GM21447 (cell line): Measurements from ENCODE around the gene UTP4.
"Not testable (repeated sequence)": the region's sequence is repeated elsewhere in the genome, so short reads cannot be mapped to it uniquely, and the experiment has no call there.

Experiments
- ATAC-seq: cut with Tn5 transposase; IDR thresholded peaks from one replicate; pipeline ENCODE4 v1.9.1; 2021; ENCODE audit not compliant: unreplicated experiment

UTP4 gene

DNA sequence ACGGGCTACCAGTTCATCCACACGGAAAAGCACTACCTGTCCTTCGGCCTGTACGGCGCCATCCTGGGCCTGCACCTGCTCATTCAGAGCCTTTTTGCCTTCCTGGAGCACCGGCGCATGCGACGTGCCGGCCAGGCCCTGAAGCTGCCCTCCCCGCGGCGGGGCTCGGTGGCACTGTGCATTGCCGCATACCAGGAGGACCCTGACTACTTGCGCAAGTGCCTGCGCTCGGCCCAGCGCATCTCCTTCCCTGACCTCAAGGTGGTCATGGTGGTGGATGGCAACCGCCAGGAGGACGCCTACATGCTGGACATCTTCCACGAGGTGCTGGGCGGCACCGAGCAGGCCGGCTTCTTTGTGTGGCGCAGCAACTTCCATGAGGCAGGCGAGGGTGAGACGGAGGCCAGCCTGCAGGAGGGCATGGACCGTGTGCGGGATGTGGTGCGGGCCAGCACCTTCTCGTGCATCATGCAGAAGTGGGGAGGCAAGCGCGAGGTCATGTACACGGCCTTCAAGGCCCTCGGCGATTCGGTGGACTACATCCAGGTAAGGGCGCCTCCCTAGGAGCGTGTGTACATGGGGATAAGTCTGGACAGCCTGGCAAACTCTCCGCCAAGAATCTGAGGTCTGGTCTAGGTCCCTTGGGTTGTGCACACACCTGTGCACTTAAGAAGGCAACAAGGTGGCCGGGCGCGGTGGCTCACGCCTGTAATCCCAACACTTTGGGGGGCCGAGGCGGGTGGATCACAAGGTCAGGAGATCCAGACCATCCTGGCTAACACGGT lies 22.8 kb upstream of the UTP4 start:
- ATAC-seq, result no peak

- no peak for ATAC-seq
Measured at GRCh38 chr16:69110406-69110805, 22.0 kb upstream of the UTP4 start.

DNA sequence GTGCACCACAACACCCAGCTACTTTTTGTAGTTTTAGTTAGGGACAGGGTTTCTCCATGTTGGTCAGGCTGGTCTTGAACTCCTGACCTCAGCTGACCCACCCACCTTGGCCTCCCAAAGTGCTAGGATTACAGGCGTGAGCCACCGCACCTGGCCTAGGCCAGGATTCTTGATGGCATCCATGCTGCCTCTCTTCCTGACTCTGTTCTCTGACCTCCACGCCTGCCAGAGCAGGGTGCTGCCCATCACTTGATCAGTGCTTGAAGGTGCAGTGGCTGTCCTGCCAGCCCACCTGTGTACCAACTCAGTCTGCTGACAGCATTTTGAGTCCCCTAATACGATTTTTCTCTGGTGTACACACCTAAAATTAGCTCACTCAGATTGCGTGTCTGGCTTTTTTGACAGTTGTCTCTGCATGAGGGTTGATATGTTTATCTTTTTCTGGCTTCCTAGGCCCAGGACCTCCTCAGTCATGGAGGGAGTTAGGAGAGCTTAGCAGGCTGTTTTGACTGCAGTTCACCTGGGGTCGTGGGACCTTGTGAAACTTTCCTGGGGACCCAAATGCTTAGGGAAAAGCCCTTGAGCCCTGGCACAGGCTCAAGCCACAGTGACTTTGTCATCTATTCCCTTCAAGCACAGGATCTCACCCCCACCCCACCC lies 21.1 kb upstream of the UTP4 start:
- no peak for ATAC-seq

DNA sequence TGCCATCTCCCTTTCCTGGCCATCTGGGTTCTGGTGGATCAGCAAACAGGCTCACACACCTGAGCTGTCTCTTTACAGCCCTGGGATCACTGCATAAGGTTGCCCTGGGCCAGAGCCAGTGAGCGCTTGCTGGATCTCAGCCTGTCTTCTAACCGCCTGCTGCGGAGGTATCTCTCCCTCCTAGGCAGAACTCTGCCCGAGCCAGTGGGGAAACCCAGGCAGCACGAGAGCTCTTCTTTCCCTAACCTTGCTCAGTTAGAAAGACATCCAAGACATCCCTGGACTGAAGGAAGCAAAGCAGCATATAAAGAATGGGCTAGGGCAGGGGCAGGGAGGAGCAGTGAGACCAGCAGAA lies 20.6 kb upstream of the UTP4 start:
- no peak for ATAC-seq

DNA sequence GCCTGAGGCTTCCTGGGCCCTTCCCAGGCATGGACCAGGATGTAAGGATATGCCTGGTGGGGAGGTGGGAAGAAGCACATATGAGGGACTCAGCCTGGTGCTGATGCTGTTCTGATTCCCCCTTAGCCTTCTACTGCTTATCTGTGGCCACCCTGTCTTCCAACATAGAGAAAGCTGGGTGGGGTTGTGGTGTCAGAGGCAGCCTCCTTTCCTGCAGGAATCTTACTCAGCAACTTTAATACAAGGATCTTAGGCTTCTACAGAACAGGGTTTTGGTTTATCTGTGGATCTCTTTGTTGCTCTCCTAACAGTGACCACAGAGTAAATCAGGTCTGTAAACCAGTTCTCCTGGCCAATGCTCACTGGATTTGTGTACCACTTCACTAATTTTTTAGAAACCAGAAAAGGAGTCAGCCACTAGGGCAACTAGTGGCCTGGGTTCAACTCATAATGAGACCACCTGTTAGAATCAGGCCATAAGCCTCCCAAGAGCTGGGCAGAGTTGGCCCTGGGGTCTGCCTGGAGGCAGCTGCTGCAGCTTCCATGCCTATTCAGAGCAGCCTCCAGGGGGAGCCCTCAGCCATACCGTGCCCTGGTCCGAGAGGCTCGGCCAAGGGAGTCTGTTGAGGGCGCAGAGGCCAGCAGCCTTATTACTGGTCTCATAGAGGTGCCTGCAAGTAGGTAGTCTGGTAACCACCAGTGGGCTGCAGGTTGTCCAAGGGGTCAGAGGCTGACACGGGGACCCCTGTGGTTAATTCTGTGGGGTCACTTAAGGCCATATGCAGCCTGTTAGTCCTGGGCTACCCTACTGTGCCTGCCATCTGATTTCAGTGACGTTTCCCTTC lies 19.9 kb upstream of the UTP4 start:
- ATAC-seq, result no peak

- no peak for ATAC-seq
Measured at GRCh38 chr16:69113216-69113615, 19.2 kb upstream of the UTP4 start.

- ATAC-seq, result no peak
Measured at GRCh38 chr16:69114346-69114975, 18.0 kb upstream of the UTP4 start.

DNA sequence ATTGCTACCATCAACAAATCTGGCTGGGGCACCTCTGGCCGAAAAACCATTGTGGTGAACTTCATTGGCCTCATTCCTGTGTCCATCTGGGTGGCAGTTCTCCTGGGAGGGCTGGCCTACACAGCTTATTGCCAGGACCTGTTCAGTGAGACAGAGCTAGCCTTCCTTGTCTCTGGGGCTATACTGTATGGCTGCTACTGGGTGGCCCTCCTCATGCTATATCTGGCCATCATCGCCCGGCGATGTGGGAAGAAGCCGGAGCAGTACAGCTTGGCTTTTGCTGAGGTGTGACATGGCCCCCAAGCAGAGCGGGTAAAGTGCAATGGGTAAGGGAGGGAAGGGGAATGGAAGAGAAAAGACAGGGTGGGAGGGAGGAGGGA lies 17.5 kb upstream of the UTP4 start:
- no peak for ATAC-seq

DNA sequence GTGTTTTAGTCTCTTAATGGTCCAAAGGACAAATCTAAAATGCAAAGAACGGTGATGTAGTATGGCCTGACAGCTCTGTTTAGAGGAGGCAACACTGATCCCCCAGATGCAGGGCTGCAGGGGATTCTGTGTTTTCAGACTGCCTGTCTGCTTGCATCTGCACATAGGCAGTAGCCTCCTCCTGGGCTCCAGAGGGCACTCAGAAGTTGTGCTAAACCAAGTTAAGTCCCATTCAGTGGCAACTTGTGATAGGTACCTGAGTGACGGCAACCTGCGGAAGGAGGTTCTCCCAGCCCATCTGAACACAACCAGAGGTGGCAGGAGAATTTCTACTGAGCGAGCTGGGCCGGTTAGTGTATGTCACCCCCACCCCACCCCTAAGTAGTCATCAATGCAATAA lies 17.1 kb upstream of the UTP4 start:
- no peak for ATAC-seq

GRCh38 chr16:69115837-69116236 lies 16.6 kb upstream of the UTP4 start:
- no peak for ATAC-seq

- ATAC-seq, result no peak
Measured at GRCh38 chr16:69116256-69116875, 16.1 kb upstream of the UTP4 start.

DNA sequence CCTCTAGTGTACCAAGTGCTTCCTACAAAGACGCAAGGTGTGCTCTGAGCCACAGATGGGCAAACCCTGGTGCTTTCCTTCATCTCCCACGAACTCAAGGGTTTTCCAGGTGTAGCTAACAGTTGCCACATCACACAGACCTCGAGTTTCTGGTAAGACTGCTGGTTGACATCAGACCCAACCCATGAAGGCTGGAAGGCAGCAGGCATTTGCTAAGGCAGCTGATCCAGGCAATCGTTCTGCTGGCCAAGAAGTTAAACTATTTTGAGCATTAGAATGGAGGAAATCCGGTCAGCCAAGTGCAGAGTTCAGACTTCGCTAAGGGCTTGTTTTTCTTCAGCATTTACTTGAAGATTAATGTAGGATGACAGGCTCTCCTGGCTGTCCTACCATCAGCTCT lies 15.5 kb upstream of the UTP4 start:
- ATAC-seq, result no peak

DNA sequence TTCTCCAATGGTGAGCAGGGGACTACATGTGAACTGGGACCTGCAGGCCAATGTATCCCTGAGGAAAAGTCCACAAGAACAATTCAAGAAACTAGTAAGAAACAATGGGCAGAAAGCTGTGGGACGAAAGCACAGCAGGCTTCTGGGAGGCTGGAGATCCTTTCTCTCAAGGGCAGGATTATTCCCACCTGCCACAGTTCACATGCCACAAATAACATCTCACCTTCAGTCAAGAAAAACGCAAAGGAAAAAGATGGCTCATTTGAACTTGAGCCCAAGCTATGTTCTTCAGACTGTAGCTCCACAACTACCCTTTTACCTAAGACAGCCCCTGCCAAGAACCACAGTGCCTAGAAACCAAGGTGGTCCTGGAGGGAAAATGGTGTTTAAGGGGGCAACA lies 14.0 kb upstream of the UTP4 start:
- ATAC-seq, result no peak

DNA sequence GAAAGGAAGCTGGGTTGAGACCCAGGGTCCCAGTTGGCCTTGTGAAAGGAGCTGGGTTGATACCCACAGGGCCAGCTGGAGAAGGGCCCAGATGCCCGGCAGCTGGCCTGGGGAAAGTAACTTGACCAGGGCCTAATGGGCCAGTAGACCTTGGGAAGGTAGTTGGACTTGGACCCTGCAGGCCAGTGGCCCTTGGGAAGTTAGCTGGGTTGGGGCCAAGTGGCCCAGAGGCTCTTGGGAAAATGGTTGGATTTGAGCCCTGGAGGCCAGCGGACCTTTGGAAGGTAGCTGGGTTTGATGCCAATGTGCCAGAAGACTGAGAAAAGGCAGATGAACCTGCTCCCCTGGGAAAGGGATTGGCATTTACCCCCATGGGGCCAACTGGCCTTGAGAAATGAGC lies 13.5 kb upstream of the UTP4 start:
- ATAC-seq, result no peak

GRCh38 chr16:69119536-69119935 lies 12.9 kb upstream of the UTP4 start:
- no peak for ATAC-seq

- ATAC-seq, result no peak
Measured at GRCh38 chr16:69120096-69120664, 12.3 kb upstream of the UTP4 start.

GRCh38 chr16:69123910-69124309 lies 8.5 kb upstream of the UTP4 start:
- no peak for ATAC-seq

DNA sequence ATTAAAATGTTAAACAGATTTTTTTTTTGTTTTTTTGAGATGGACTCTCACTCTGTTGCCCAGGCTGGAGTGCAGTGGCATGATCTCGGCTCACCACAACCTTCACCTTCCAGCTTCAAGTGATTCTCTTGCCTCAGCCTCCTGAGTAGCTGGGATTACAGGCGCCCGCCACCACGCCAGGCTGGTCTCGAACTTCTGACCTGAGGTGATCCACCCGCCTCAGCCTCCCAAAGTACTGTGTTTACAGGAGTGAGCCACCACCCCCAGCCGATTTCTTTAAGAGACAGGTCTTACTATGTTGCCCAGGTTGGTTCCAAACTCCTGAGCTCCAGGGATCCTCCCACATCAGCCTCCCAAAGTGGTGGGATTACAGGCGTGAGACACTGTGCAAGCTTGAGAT lies 8.0 kb upstream of the UTP4 start:
- ATAC-seq, result not testable (repeated sequence)

GRCh38 chr16:69124961-69125360 lies 7.5 kb upstream of the UTP4 start:
- not testable (repeated sequence) for ATAC-seq

- ATAC-seq, result no peak
Measured at GRCh38 chr16:69126221-69126620, 6.2 kb upstream of the UTP4 start.

- not testable (repeated sequence) for ATAC-seq
Measured at GRCh38 chr16:69126801-69127200, 5.6 kb upstream of the UTP4 start.
